22Rv1 (cell line): ENCODE results near the gene ARPC5L.
A peak's percentile ranks its signal among the peaks of the same experiment; 100 is the strongest.

Experiments
- H3K27ac ChIP-seq: fragments of 450-650 bp; 2 replicates; pipeline ENCODE4 v1.5.1; 2017
- CTCF ChIP-seq: fragments of 450-650 bp; IDR thresholded peaks from 2 replicates; pipeline ENCODE4 v1.5.1; 2017; ENCODE audit warnings: mild to moderate bottlenecking
- ZFX ChIP-seq: fragments of 450-650 bp; IDR thresholded peaks from 2 replicates; pipeline ENCODE4 v1.6.1; 2017; ENCODE audit warnings: antibody characterized with exemption, borderline replicate concordance

The ARPC5L gene

GRCh38 chr9:124869986-124870560 is 8.1 kb downstream of the ARPC5L start:
- no peak for TF ChIP-seq ZFX
- no peak for TF ChIP-seq CTCF

GRCh38 chr9:124870723-124871122 is 8.8 kb downstream of the ARPC5L start:
- TF ChIP-seq CTCF (no peak), ZFX (no peak)
- H3K27ac ChIP-seq, result peak overlapping the region; percentile 98

More at GRCh38 chr9:124869986-124870560, 8.1 kb downstream of the ARPC5L start:
- H3K27ac ChIP-seq, result peak overlapping the region; percentile 98

GRCh38 chr9:124871156-124871561 is 9.2 kb downstream of the ARPC5L start:
- H3K27ac ChIP-seq, result no peak overlapping the region
- TF ChIP-seq ZFX (no peak), CTCF (no peak)

GRCh38 chr9:124873664-124874063 is 11.7 kb downstream of the ARPC5L start:
- H3K27ac ChIP-seq, result no peak overlapping the region
- TF ChIP-seq CTCF (no peak), ZFX (no peak)

GRCh38 chr9:124875501-124875900 is 13.6 kb downstream of the ARPC5L start:
- TF ChIP-seq ZFX, result no peak
- no peak overlapping the region for H3K27ac ChIP-seq

- TF ChIP-seq ZFX (no peak), CTCF (no peak)
- H3K27ac ChIP-seq, result no peak overlapping the region
Observed at GRCh38 chr9:124877021-124877782, 15.3 kb downstream of the ARPC5L start.

- TF ChIP-seq CTCF (no peak), ZFX (no peak)
- H3K27ac ChIP-seq, result no peak overlapping the region
Observed at GRCh38 chr9:124878021-124878420, 16.1 kb downstream of the ARPC5L start.
